ENCODE data around the gene BICD2.

The BICD2 gene

GRCh38 chr9:92725766-92726165 lies 38.9 kb downstream of the BICD2 start:
- Histone ChIP-seq H3K4me2 (ENCODE audit: low read length) (peak overlapping the region; percentile 90), H3K79me2 (ENCODE audit: control insufficient read depth, low read length) (peaks cover 84% of the 10 kb centered on the region), H3K36me3 (ENCODE audit: control insufficient read depth, low read length) (peaks cover 67% of the 10 kb centered on the region), H3K27me3 (ENCODE audit: control insufficient read depth, low read length) (no peaks in the 10 kb centered on the region), H3K27ac (ENCODE audit: low read depth, low read length) (no peak overlapping the region), H3F3A (ENCODE audit: control insufficient read depth, insufficient read depth) (peaks cover 16% of the 10 kb centered on the region), H3K9me3 (ENCODE audit: control insufficient read depth, insufficient read depth, low read length) (no peaks in the 10 kb centered on the region), H3K4me1 (ENCODE audit: control insufficient read depth, low read length) (peaks cover 100% of the 10 kb centered on the region), H3K4me3 (ENCODE audit: low read length) (no peak overlapping the region), H3K9me2 (replicated peaks; ENCODE audit: control insufficient read depth, low read length) (no peaks in the 10 kb centered on the region), H4K20me1 (ENCODE audit: control insufficient read depth, insufficient read depth, low read depth, low read length) (peaks cover 12% of the 10 kb centered on the region; the same call in 1 of the 2 replicates)
- TF ChIP-seq EZH2phosphoT487 (IDR thresholded peaks at IDR 0.05; ENCODE audit: borderline replicate concordance, low read length) (no peak), CTCF (IDR thresholded peaks at IDR 0.05; ENCODE audit: low read depth, low read length, poor library complexity, severe bottlenecking) (no peak)

GRCh38 chr9:92725266-92725545 lies 39.4 kb downstream of the BICD2 start:
- H3K27ac ChIP-seq (ENCODE audit: low read depth, low read length) = no peak overlapping the region
- H3K79me2 ChIP-seq (ENCODE audit: control insufficient read depth, low read length) = peaks cover 81% of the 10 kb centered on the region
- no peaks in the 10 kb centered on the region for H3K27me3 ChIP-seq (ENCODE audit: control insufficient read depth, low read length)
- no peaks in the 10 kb centered on the region for H3K9me3 ChIP-seq (ENCODE audit: control insufficient read depth, insufficient read depth, low read length)
- H3K4me3 ChIP-seq (ENCODE audit: low read length) = no peak overlapping the region
- H3K9me2 ChIP-seq (replicated peaks; ENCODE audit: control insufficient read depth, low read length) = no peaks in the 10 kb centered on the region
- H3K4me1 ChIP-seq (ENCODE audit: control insufficient read depth, low read length) = peaks cover 100% of the 10 kb centered on the region
- peaks cover 12% of the 10 kb centered on the region; the same call in 1 of the 2 replicates for H4K20me1 ChIP-seq (ENCODE audit: control insufficient read depth, insufficient read depth, low read depth, low read length)
- TF ChIP-seq CTCF (IDR thresholded peaks at IDR 0.05; ENCODE audit: low read depth, low read length, poor library complexity, severe bottlenecking) (no peak), EZH2phosphoT487 (IDR thresholded peaks at IDR 0.05; ENCODE audit: borderline replicate concordance, low read length) (no peak)
- H3F3A ChIP-seq (ENCODE audit: control insufficient read depth, insufficient read depth) = peaks cover 16% of the 10 kb centered on the region
- peaks cover 71% of the 10 kb centered on the region for H3K36me3 ChIP-seq (ENCODE audit: control insufficient read depth, low read length)
- H3K4me2 ChIP-seq (ENCODE audit: low read length) = peak overlapping the region; percentile 90; the same call in 1 of the 2 replicates

- H3K4me3 ChIP-seq (ENCODE audit: low read length) = no peak overlapping the region
- H3K4me2 ChIP-seq (ENCODE audit: low read length) = peak overlapping the region; percentile 90; the same call in 1 of the 2 replicates
- H4K20me1 ChIP-seq (ENCODE audit: control insufficient read depth, insufficient read depth, low read depth, low read length) = peaks cover 12% of the 10 kb centered on the region; the same call in 1 of the 2 replicates
- H3K9me2 ChIP-seq (replicated peaks; ENCODE audit: control insufficient read depth, low read length) = no peaks in the 10 kb centered on the region
- H3K27me3 ChIP-seq (ENCODE audit: control insufficient read depth, low read length) = no peaks in the 10 kb centered on the region
- H3K9me3 ChIP-seq (ENCODE audit: control insufficient read depth, insufficient read depth, low read length) = no peaks in the 10 kb centered on the region
- H3K27ac ChIP-seq (ENCODE audit: low read depth, low read length) = no peak overlapping the region
- peaks cover 16% of the 10 kb centered on the region for H3F3A ChIP-seq (ENCODE audit: control insufficient read depth, insufficient read depth)
- peaks cover 81% of the 10 kb centered on the region for H3K79me2 ChIP-seq (ENCODE audit: control insufficient read depth, low read length)
- H3K4me1 ChIP-seq (ENCODE audit: control insufficient read depth, low read length) = peaks cover 100% of the 10 kb centered on the region
- no peak for TF ChIP-seq EZH2phosphoT487 (IDR thresholded peaks at IDR 0.05; ENCODE audit: borderline replicate concordance, low read length)
- TF ChIP-seq CTCF (IDR thresholded peaks at IDR 0.05; ENCODE audit: low read depth, low read length, poor library complexity, severe bottlenecking) = no peak
- H3K36me3 ChIP-seq (ENCODE audit: control insufficient read depth, low read length) = peaks cover 76% of the 10 kb centered on the region
Observed at GRCh38 chr9:92724528-92725265, 39.9 kb downstream of the BICD2 start.
